Fibroblast of skin of back (primary cell): ENCODE data around the gene FLT1.

Source experiments
- DNase-seq: peaks from one replicate; pipeline ENCODE4 v3.0.0-alpha.2; 2013

The FLT1 gene

DNA sequence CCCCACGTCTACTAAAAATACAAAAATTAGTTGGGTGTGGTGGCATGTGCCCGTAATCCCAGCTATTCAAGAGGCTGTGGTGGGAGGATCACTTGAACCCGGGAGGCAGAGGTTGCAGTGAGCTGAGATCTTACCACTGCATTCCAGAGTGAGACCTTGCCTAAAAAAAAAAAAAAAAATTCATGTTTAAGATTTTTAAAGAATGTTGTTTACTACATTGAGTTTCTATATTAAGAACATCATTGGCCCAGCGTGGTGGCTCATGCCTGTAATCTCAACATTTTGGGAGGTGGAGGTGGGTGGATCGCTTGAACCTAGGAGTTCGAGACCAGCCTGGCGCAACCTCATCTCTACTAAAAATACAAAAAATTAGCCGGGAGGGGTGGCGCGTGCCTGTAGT is 31.9 kb upstream of the FLT1 start:
- no peak for DNase-seq

DNA sequence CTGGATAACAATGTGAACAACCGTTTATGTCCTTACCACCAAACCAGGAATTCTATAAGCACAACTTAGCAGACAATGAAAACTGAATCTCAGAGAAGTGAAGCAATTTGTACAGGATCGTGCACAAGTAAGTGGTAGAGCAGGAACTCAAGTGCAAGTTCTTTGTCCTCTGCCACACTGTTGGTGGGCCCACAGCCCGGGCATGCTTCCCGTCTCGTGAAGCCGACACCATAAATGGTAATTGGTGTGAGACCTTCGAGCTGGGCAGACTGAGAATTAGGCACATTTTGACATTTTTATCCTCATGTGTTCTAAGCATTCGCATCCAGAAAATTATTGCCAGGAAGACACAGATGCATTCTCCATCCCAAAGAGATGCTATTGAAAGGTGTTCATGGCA is 27.9 kb upstream of the FLT1 start:
- no peak for DNase-seq

DNA sequence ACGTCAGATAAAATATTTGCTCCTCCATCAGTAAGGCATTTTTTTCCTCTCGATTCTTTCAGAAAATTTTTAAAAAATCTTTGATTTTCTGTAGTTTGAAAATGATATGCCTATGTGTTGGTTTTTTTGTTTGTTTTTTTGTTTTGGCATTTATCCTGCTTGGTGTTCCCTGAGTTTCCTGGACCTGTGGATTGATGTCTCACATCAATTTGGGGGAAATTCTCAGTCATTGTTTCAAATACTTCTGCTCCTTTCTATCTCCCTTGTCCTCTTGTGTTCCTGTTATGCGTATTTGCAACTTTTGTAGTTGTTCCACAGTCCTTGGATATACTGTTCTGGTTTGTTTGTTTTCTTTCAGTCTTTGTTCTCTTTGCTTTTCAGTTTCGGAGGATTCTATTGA is 18.8 kb upstream of the FLT1 start:
- no peak for DNase-seq

DNA sequence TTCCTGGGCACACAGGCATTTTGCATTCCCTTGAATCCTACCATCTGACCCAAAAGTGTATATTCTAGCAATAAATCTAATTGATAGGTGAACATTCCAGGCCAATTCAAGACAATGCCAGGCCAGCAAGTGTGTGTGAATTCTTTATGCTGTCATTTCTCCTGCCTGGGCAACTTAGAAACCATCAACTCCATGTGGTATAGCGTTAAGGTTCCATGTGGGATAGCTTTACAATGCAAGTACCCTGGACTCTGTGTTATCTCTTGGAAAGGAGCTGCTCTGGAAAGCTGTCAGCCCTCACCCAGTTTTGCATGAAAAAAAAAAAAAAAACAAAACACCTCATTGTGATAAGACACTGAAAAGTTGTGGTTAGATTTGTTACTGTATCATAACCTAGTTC is 15.6 kb upstream of the FLT1 start:
- DNase-seq, result no peak

DNA sequence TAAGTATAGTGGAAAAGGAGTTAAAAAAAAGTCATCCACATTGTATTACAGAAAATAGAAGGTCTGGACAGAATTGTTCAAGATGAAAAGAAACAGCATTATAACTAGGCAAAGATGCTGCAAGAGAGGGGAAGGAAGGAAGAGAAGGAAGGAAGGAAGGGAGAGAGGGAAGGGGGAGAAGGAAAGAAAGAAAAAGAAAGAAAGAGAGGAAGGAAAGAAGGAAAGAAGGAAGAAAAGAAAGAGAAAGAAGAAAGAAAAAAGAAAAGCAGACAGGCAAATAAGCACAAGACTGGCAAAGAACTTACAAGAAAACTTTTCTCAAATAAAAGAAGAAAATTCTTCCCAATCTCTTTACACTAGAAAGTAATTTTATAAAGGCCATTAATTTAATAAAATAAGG is 15.1 kb upstream of the FLT1 start:
- DNase-seq, result no peak

DNA sequence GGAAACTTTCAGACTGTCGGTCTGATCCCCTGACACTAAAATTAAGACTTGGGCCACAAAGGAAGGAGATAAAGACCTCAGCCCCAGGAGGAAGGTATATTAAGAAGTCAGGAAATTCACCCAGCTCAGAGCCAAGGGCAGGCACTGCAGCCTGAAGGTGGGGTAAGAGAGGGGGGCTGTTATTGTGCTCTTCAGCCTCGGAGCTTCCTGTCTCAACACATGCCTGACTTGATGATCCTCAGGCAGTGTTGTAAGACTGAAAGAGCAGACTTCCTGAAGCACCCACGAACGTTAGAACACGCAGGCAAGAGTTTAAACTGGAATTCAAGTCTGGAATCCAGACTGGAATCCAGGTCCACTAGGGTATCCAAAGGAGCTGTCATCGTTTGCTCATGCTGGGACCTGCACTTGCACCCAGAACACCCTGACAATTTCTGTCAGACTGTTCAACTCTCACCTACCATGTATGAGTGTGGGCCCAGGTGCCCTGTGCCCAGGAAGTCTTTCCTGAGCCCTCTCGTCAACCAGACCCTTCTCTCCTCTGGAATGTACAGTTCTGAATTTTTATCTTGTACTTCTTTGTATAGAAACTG is 10.7 kb upstream of the FLT1 start:
- DNase-seq, result no peak

DNA sequence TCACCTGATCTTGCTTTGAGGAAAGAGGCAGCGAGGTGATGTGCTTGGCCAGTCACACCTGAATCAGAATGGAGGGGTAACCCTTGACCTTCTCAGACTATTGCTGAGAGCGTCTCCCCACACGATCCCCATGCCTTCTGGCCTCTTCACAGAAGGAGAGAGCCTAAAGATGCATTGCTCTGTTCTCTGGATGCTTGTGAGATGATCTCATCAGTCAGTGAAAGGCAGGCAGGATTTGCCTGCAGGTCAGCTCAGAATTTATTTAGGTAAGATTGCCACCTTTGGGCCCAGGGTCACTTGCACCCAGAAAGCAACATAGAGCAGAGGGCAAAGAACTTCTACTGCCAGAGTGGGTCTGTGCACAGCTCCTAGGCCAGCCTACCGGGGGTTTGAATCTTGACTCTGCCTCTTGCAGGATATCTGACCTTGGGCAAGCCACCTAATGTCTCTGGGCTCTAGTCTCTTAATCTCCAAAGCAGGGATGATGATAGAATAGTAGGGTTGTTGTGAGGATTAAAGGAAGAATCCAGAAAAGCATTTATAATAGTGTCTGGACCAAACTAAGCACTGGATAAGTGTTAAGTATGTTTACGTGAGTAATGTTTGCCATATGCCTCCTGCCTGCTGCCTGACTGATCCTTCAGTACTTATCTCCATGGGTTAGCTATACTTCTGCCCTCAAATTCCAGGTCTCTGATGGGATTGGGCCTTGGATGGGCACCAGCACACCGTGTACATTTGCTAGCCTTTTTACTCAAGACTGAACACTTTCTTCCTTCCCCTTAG is 8.4 kb upstream of the FLT1 start:
- DNase-seq, result peak; percentile 16

DNA sequence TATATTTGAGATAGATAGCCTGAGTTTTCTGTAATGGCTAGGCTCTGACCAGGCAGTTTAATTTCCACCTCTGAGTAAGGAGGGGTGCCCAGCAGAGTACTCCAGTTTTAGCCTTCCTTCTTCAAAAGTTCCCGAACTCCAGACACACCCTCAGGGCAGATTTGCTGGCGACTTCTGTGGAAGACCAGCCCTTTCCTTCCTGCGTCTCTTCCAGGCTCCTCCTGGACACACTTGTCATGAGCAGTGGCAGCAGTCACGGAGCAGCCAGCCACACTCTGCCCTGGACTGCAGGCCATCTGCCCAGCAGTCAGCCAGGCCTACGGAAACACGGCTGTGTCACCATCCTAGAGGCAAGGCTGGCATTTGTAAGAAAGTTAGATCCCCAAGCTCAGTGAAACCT is 6.6 kb upstream of the FLT1 start:
- DNase-seq, result no peak

DNA sequence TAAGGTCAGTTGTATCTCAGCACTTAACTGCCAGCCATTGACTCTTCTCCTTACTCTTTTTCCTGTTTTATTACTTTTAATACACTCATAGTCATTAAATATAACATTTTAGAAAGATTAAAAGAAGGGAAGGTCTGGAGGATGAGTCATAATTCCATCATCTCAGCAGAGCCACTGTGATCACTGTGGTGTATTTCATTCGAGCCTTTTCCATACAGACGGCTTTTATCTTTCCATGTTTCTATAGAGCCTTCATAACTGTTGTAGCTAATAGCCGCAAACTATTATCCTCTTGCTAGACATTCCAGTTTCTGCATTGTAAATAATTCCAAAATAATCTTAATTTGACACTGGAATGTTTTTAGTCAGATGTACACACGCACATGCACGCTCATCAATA is 4.7 kb upstream of the FLT1 start:
- peak; percentile 63 for DNase-seq

DNA sequence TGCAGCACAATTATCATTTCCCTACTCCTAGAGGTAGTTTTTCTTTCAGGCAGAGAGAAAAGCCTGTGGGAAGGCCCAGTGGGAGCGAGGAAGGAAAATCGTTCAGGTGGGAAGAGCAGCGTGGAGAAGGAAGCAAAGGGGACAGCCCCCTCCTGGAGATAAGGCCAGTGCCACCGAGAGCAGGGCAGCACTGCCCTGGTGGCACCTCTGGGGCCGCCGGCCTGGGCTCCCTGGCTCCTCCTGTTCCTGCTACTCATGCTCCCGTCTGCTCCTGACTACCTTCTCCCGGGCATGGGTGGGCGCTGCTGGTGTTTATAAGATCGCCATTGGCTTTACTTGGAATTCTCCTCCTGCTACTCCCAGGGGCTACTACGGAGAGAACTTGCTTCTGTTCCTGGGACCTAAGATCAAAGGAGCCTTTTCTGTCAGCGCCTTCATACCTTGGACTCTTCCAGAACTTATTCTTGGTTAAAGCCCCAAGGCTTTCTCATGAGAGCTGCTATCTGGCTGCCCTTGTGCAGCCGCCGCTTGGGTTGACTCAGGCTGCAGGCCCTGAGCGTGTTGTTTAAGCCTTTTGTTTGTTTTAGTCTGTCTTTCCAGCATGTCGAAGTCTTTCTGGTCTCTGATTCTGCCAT is 3.7 kb upstream of the FLT1 start:
- no peak for DNase-seq

DNA sequence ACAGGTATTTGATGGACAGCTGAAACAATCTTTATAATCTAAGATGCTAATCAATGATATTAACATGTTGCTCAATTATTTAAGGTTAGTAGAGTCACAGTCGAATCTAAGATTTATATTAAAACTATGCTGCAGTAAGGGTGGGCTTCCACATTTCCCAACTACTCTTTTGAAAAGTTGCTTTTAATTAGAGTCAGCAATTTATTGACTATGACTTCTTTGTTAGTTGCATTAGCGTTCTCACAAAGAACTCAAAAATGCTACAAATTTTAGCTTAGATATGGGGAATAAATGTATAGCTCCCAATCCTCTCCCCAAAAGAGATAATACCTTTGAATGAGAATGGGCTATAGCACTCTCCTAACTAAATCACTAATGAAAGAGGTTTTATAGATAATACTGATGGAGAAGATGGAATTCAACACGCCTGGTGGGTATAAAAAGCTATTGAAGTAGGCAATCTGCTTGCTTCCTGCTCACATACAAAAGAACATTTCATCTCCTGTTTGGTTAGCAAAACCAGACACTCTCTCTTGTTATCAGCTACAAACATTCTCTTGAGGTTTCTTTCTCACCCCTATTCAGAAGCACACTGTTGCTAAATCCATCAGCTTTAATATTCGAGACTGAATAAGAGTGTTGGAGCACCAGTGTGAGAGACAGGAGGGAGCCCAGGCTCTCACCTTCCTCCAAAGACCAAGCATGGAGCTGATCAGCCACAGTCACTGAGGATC is 2.4 kb upstream of the FLT1 start:
- DNase-seq, result no peak

DNA sequence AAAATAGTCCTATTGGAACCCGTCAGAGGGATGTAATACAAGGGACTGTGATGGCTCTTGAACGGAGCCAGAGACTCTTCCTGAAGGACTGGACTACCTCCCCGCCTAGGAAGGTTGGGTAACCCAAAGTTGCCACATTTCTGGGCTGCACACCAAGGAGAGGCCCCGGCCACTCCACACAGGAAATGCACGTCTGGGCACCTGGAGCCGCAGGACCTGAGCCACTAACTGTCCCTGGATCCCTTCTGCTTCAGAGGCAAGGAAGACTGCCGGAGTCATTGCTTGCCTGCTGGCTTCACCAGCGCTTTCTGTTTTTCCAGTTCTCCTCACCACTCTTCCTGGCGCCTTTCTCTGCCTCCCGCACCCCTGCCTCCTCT is 1.2 kb upstream of the FLT1 start:
- DNase-seq, result no peak

DNA sequence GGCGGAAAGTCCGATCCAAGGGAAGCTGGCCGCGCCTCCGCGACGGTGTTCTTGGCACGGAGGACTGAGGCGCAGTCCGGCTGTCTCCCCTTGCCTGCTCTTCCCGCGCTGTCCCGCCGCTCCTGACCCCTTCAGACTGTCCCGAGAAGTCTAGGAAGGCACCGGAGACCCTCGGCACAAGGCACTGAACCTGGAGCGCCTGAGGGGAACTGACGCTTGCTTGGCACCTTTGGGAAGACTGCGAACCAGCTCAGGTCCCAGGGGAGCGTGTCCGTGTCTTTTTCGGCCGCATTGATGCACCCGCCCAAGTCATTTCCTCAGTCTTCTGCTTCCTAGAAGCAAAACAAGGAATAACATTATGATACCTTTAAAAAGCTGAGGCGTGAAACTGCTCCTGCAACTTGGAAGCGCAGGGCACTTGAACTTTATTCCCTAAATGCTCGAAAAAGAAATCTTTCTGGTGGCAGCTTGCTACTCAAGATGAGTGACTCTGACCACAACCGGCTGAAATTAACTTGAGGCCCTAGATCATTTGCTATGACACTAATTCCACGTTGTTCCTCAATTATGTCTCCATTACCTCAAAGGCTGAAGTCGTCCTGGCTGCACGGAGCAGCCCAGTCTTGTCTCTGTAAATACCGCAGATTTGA is 735 bp upstream of the FLT1 start:
- no peak for DNase-seq

DNA sequence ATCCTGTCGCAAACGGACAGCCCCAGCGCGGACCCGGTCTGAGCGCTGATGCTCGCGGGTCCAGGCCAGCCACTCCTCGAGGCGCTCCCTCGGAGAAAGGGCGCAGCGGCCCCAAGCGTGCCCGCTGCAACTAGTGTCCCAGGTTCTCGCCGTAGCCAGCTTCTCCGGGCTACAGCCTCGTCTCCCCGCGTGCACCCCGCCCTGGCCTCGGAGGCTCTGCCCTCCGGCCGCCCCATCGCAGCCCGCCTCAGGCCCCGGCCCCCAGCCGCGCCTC is 487 bp downstream of the FLT1 start:
- DNase-seq, result peak; percentile 30

DNA sequence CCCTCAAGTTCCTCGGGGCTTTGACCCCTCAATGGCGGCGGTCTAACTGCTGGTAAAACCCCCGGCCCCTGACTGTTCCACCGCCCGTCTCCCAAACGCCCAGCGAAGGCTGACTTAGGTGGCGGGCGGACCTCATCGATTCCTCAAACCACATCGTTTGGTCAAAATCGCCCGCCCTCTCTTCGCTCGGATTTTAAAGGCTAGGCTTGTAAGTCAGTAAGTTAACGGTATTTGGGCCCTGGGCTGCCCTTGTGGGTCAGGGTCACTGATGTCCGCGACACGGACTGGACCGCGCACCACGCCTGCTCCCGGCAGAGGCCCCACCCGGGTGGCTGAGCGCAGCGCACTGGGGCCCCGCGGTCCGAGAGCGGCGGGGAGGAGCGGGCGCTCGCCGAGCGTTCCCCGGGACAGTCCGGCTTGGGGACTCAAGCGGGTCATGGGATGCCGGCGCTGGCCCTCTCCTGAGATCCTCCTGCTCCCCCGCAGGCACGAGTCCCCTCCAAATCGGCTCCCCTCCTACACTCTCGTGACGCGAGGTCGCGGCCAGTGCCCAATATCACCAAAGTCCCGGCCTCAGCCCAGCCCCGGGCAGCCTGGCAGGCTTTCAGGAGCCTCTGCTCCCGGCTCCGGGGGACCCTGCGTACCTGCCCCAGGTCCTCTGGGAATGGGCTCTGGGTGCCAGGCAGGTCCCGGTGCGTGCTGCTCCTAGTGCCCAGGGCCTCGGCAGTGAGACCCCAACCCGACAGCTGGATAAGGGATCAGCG is 1.0 kb downstream of the FLT1 start:
- DNase-seq, result peak; percentile 23

DNA sequence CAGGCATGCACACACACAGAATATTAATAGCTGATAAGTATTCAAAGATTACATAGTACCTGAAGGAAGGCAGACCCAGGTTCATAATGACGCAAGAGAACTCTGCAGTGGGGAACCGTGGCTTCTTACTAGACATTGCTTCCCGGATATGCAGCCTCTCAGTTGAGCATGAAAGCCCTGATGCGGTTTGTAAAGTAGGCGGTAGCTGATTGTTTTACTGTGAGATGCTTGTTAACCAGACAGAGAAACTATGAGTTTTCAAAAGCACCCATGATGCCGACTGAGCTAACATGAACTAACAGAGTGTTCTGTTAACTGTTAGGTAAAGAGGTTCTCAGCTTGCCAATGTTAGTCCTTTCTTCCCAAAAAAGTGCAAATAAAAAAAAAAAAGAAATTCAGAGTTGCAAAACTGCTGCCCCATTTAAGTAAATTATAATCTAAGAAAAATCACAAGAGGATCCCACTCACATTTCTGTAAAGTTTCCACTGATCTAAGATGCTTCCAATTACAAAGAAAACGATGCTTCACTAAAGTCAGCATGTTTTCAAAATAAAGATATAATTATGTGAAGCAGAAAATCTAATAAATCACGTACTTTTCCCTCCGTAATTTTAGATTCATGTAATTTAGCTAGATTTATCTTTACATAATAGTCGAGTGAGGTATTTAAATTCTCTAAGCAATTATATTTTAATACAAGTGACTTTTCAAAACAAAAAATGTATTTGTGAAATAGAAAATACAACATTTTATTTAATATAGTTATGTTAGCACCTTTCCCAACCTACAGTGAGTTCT is 2.2 kb downstream of the FLT1 start:
- peak; percentile 33 for DNase-seq

DNA sequence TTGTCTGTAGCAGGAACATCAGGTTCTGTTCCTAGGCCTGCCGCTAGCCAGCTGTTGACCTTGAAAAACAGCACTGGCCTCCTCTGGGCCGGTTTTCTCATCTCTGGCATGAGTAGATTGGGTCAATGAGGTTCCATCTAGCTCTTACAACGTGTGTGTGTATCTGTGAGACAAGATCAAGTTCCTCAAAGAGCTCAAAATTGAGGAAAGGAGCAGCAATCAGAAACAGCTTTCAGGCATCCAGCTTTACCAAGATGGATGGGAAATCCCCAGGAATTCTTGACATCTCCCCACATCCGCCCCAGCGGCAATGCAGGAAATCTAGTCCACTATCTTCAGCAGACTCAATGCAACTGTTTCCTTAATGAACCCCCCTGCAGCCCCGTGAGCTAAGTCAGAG is 4.9 kb downstream of the FLT1 start:
- DNase-seq, result peak; percentile 68

DNA sequence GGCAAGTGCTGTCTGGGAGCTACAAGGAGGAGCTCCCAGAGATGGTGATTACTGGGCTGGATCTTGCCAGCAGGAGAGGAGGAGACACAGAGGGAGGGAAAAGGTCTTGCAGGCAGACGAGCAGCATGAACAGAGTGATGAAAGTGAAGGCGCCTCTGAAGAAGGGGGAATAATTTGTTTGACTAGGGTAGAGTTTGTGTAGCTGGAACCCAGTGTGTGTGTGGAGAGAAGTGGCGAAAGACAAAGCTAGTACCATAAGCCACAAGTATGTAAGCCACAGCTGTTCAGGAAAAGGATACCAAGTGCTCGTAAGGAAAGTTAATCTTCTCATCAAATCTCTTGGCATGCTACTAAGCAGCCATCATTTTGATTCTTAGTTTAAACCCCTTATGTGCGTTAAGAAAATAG is 5.4 kb downstream of the FLT1 start:
- DNase-seq, result peak; percentile 69

DNA sequence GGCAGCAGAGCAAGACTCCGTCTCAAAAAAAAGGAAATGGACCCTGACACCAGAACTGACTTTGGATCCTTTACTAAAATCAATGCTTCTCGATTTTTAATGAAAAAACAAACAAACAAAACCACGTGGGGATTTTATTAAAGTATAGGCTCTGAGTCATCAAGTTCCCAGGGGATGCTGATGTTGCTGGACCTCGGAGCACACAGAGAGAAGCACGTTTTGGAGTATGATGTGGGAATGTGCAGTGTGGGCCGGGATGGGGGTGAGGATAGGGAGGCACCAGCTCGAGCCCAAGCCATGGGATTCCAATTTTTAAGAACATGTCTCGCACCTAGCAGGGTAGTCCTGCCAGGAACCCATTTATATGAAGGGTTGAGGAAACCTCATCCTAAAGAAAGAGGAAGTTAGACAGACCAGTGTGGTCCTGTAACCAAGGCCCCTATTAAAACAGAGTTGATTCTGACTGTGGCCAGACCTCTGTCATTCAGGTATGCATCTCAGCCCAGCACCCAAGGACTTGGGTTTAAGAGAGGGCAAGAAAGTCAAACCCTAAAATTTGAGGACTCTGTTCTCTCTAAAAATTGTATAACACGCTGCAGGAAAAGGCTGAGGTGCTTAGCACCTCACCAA is 6.4 kb downstream of the FLT1 start:
- peak; percentile 61 for DNase-seq

DNA sequence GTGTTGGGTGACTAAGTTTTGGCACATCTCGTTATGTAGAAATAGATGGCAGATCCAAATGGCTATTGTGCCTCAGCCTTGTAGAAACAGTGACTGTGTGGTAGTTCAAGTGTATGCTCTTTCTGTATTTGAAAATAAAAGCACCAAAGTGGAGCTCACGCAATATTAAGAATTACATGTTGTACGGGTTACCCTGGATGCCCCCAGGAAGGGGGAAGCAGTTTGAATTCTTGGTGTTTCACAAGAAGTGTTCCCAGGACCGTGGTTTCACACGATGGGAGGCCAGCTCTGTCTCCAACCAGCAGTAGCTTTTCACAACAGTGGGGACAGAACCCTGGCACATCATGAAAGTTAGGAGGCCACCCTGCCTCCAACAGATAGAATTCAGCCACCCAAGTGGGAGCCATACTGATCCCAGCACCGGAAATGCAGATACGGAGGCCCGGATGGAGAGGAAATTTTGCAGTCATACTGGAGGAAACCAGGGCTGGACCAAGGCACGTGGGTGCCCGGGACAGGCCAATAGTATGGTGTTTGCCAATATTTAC is 8.9 kb downstream of the FLT1 start:
- DNase-seq, result no peak

DNA sequence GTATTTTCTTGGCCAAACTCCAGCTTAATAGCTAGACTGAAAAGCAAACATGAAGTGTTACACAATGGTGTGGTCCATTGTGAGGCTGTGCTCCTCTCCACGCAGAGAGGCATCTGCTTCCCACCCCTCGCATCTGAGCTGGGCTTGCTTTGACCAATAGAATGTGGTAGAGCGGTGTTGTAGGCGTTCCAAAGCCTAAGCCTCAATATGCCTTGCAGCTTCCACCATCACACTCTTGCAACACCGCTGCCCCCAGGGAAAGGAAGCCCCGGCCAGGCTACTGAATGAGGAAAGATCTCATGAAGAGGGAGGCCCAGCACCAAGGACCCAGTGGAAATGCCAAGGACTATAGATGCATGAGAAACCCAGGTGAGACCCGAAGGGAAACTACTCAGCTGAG is 9.4 kb downstream of the FLT1 start:
- no peak for DNase-seq
